ENCODE data around the gene EPAS1. TPM values are rescaled to one million over a fixed set of nuclear protein-coding genes. Genes with fewer than 3 reads are reported as not detected.

Gene EPAS1
- total and polyA plus RNA-seq, 2 of the 8 experiments (the other 6 are each of a cell fraction or from before 2014, with no cell fraction given) = 2.0 to 4.9 TPM

DNA sequence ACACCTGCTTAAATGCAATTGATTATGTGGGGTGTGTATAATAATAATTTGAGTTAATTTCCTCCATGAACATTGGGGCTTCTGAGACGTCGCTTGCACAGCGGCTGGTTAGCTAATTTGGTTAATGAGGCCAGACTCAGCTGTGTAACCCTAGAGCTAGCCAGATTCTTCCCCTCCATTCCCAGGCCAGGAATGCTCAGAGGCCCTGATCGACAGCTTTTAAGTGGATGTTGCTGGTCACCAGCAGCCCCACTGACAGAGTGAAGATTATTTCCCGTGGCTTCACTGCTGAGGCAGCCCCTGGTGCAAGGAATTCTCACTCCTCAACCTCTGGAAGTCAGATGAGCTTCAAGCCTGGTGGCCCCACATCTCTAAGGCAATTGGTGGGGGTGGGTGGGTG is 12.4 kb upstream of the EPAS1 start:
- no peak for DNase-seq (ENCODE audit: low read depth in 1 of 2, low spot score in 2 of 2)
- no peak overlapping the region for H2BK5ac ChIP-seq (ENCODE audit: low read depth, low read length)
- no peak overlapping the region for H4K91ac ChIP-seq (replicated peaks; ENCODE audit: insufficient read length, low read length)
- H2BK120ac ChIP-seq (replicated peaks; ENCODE audit: low read depth, low read length) = no peak overlapping the region
- ChIA-PET POLR2A (ENCODE audit: partially characterized antibody) (no interaction called here), CTCF (ENCODE audit: partially characterized antibody) (interaction anchor here (1.2 to 2.6 kb wide), 5 partner anchors 9 to 222 kb away, joined by 3 to 17 read pairs (median 6); no protein-coding TSS in a partner anchor)
- no peak overlapping the region for H2BK15ac ChIP-seq (ENCODE audit: low read length)
- no peak overlapping the region for H4K8ac ChIP-seq (ENCODE audit: extremely low read depth, insufficient read depth, low read length)
- H3K27me3 ChIP-seq (replicated peaks in 1 of 4; ENCODE audit: control insufficient read depth in 3 of 4, extremely low read depth in 1 of 4, insufficient read depth in 3 of 4, low read length in 3 of 4) = no peaks in the 10 kb centered on the region
- H3K4me3 ChIP-seq (ENCODE audit: extremely low read depth in 1 of 4, insufficient read depth in 2 of 4, low read depth in 3 of 4, low read length in 4 of 4) = no peak overlapping the region
- H3K4me2 ChIP-seq (ENCODE audit: insufficient read depth in 1 of 2, low read depth in 2 of 2, low read length in 2 of 2) = no peak overlapping the region
- no peak overlapping the region for H3K27ac ChIP-seq (ENCODE audit: low read depth, low read length)
- peaks cover 0 to 7% (median 0%) of the 10 kb centered on the region in 4 experiments; a peak in 3 of 7 replicates for H3K4me1 ChIP-seq (replicated peaks in 1 of 4; ENCODE audit: control insufficient read depth in 3 of 4, insufficient read depth in 4 of 4, low read length in 3 of 4)
- no peak overlapping the region for H2AFZ ChIP-seq (ENCODE audit: low read length)
- no peak overlapping the region for H3K23ac ChIP-seq (ENCODE audit: insufficient read length)
- FAIRE-seq = no peak
- H2BK12ac ChIP-seq (ENCODE audit: low read depth, low read length) = no peak overlapping the region
- H3K79me2 ChIP-seq (ENCODE audit: control insufficient read depth in 1 of 2, insufficient read depth in 2 of 2, low read length in 2 of 2) = no peaks in the 10 kb centered on the region
- no peak overlapping the region for H3K9ac ChIP-seq (replicated peaks in 1 of 4; ENCODE audit: extremely low read depth in 1 of 4, low read depth in 3 of 4, low read length in 3 of 4)
- no peak overlapping the region for H4K5ac ChIP-seq (ENCODE audit: insufficient read length, low read depth, low read length)
- no peak overlapping the region for H3K14ac ChIP-seq (ENCODE audit: insufficient read length)
- no peak overlapping the region for H3K18ac ChIP-seq (ENCODE audit: extremely low read depth, low read length)
- no peak overlapping the region for H3K56ac ChIP-seq (replicated peaks; ENCODE audit: insufficient read length, low read depth, low read length)
- no peaks in the 10 kb centered on the region for H3K36me3 ChIP-seq (ENCODE audit: control insufficient read depth in 2 of 4, insufficient read depth in 4 of 4, low read length in 3 of 4)
- no peak overlapping the region for H3K4ac ChIP-seq (replicated peaks; ENCODE audit: insufficient read length, low read depth, low read length)
- no peaks in the 10 kb centered on the region for H4K20me1 ChIP-seq (replicated peaks in 1 of 2; ENCODE audit: control insufficient read depth in 1 of 2, insufficient read depth in 2 of 2, low read length in 2 of 2)
- H2BK20ac ChIP-seq (ENCODE audit: low read length) = no peak overlapping the region
- WGBS, 2 experiments (ENCODE audit: extremely low coverage in 1 of 2, insufficient coverage in 1 of 2, insufficient read length in 1 of 2, insufficient replicate concordance in 2 of 2, low coverage in 1 of 2, low lambda C conversion rate in 2 of 2, missing lambda C conversion rate in 1 of 2) = 89% methylated on average over 5 of the region's 5 CpGs; no CpG with 5 or more reads in 1 of the 2 experiments
- TF ChIP-seq ZNF274 (IDR thresholded peaks at IDR 0.05; ENCODE audit: borderline replicate concordance, extremely low read depth, low read length) (no peak), RNF2 (IDR thresholded peaks at IDR 0.05; ENCODE audit: borderline replicate concordance, low read depth, low read length, missing control alignments, poor library complexity, severe bottlenecking) (no peak), SIRT6 (IDR thresholded peaks at IDR 0.05; ENCODE audit: low read length) (no peak), EP300 (IDR thresholded peaks at IDR 0.05; ENCODE audit: borderline replicate concordance in 1 of 2, low read depth in 2 of 2, low read length in 2 of 2) (no peak), NRF1 (IDR thresholded peaks at IDR 0.05; ENCODE audit: low read depth, low read length) (no peak), MAFK (IDR thresholded peaks at IDR 0.05; ENCODE audit: low read depth, low read length) (no peak), EZH2 (IDR thresholded peaks at IDR 0.05; ENCODE audit: low read depth, low read length, severe bottlenecking) (no peak), BCL11A (IDR thresholded peaks at IDR 0.05; ENCODE audit: low read depth in 2 of 2, low read length in 2 of 2) (no peak), CEBPB (IDR thresholded peaks at IDR 0.05; ENCODE audit: low read depth, low read length) (no peak), KDM5A (IDR thresholded peaks at IDR 0.05; ENCODE audit: low read length) (no peak), JUND (IDR thresholded peaks at IDR 0.05; ENCODE audit: low read length) (no peak)
- TF ChIP-seq, protein P1, sequence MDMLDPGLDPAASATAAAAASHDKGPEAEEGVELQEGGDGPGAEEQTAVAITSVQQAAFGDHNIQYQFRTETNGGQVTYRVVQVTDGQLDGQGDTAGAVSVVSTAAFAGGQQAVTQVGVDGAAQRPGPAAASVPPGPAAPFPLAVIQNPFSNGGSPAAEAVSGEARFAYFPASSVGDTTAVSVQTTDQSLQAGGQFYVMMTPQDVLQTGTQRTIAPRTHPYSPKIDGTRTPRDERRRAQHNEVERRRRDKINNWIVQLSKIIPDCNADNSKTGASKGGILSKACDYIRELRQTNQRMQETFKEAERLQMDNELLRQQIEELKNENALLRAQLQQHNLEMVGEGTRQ (IDR thresholded peaks at IDR 0.05; ENCODE audit: low read length) = no peak
- no peak overlapping the region for H2AK5ac ChIP-seq (ENCODE audit: low read depth, low read length)
- H3K9me3 ChIP-seq (ENCODE audit: insufficient read depth in 2 of 2, low read depth in 1 of 2, low read length in 1 of 2) = no peaks in the 10 kb centered on the region
- H3K79me1 ChIP-seq (ENCODE audit: low read depth, low read length) = no peaks in the 10 kb centered on the region
- no peaks in the 10 kb centered on the region; the same call in 1 of the 2 replicates for H3K23me2 ChIP-seq (ENCODE audit: low read depth, low read length)
